ENCODE measurements around the gene ICA1L. TPM values are rescaled to one million over a fixed set of nuclear protein-coding genes. Genes with fewer than 3 reads are reported as not detected.

The ICA1L gene
- total and polyA plus RNA-seq, 2 of the 13 experiments (the other 11 are each of a cell fraction or from before 2014, with no cell fraction given), result 1.5 to 2.4 TPM

DNA sequence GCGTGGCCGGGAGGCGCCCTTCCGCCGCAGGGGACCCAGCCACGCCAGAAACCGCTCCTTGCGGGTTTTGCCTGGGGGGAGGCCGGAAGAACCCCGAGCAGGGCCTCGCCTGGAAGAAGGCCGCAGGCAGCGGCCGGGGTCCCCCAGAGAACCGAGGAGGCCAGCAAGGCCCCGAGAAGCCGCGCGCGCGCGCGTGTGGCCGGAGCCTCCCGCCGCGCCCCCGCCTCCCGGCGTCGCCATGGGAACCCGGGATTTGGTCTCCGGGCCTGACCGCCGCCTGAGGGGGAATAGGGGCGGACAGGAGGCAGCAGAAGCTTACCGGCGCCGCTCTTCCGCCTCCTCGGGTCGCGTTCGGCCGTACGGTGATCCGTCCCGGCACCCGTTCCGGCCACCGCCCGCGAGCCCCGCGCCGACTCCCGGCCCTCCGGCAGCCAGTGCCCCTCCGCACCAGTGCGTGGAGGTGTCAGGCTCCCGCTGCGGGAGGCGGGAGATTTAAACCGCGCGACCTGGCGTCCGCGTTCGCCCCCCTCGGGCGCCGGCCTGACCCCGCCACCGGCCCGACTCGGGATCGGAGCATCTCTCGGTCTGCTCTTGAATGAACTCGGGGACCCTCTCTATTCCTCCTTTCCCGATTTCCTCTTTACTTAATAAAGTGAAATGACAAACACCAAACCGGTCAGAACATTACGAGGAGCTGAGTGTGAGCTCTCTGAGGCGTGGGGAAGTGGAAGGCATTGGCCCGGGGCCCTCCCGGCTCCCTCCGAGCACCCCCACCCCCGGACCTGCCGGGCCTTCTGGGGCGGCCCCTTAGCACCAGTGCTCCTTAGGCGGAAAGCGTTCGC is at the start of gene ICA1L (continued):
- TF ChIP-seq TEF (CRISPR knock-in tag; IDR thresholded peaks at IDR 0.05), result no peak
- TF ChIP-seq KAT8 (CRISPR knock-in tag; IDR thresholded peaks at IDR 0.05), result no peak
- peak; percentile 32 for TF ChIP-seq ZNF883 (CRISPR knock-in tag; IDR thresholded peaks at IDR 0.05; ENCODE audit: not compliant biosample characterization)
- no peak for TF ChIP-seq NR3C1 (CRISPR knock-in tag; IDR thresholded peaks at IDR 0.05)
- 0 out of 2 replicates have a peak, but pooled peaks have one; percentile 11 for TF ChIP-seq SP2 (CRISPR knock-in tag; IDR thresholded peaks at IDR 0.05)
- TF ChIP-seq ZNF589 (CRISPR knock-in tag; conservative IDR thresholded peaks at IDR 0.05), result peak; percentile 26; the same call in 1 of the 2 replicates
- peak; percentile 80 for TF ChIP-seq ZC3H13 (CRISPR knock-in tag; IDR thresholded peaks at IDR 0.05)
- peak; percentile 80; the same call in 1 of the 2 replicates for TF ChIP-seq ZNF747 (CRISPR knock-in tag; IDR thresholded peaks at IDR 0.05; ENCODE audit: borderline replicate concordance)
- TF ChIP-seq HOXA9 (CRISPR knock-in tag; IDR thresholded peaks at IDR 0.05; ENCODE audit: borderline replicate concordance), result peak; percentile 91
- TF ChIP-seq MZF1 (CRISPR knock-in tag; IDR thresholded peaks at IDR 0.05; ENCODE audit: borderline replicate concordance), result no peak
- peak; percentile 98 for TF ChIP-seq KDM2A (CRISPR knock-in tag; IDR thresholded peaks at IDR 0.05; ENCODE audit: borderline replicate concordance, low read depth)
- no peak for TF ChIP-seq KDM4B (CRISPR knock-in tag; IDR thresholded peaks at IDR 0.05)
- TF ChIP-seq ZNF607 (CRISPR knock-in tag; IDR thresholded peaks at IDR 0.05; ENCODE audit: borderline replicate concordance), result peak; percentile 60; the same call in 1 of the 2 replicates
- TF ChIP-seq CHCHD3 (CRISPR knock-in tag; IDR thresholded peaks at IDR 0.05), result peak; percentile 25; the same call in 1 of the 2 replicates
- peak; percentile 86 for TF ChIP-seq ZSCAN31 (CRISPR knock-in tag; IDR thresholded peaks at IDR 0.05; ENCODE audit: low read depth)
- 0 out of 2 replicates have a peak, but pooled peaks have one; percentile 42 for TF ChIP-seq PBX3 (CRISPR knock-in tag; IDR thresholded peaks at IDR 0.05; ENCODE audit: borderline replicate concordance)
- TF ChIP-seq U2AF2 (IDR thresholded peaks at IDR 0.05; ENCODE audit: low read depth, low read length), result 0 out of 2 replicates have a peak, but pooled peaks have one; percentile 80
- TF ChIP-seq SP4 (CRISPR knock-in tag; IDR thresholded peaks at IDR 0.05), result peak; percentile 64
- TF ChIP-seq MAZ (IDR thresholded peaks at IDR 0.05; ENCODE audit: borderline replicate concordance, low read depth, low read length), result 0 out of 2 replicates have a peak, but pooled peaks have one; percentile 53
- TF ChIP-seq MAZ (CRISPR knock-in tag; IDR thresholded peaks at IDR 0.05; ENCODE audit: low read depth), result peak; percentile 56; the same call in 1 of the 2 replicates
- TF ChIP-seq TCF12 (IDR thresholded peaks at IDR 0.05), result no peak
- peak; percentile 85 for TF ChIP-seq TCF12 (CRISPR knock-in tag; IDR thresholded peaks at IDR 0.05)
- peak; percentile 63; the same call in 1 of the 2 replicates for TF ChIP-seq NFAT5 (CRISPR knock-in tag; IDR thresholded peaks at IDR 0.05)

Data from HepG2 (cell line).